Activated CD4-positive, alpha-beta T cell treated with anti-CD3 and anti-CD28 coated beads for 36 hours (primary cell): ENCODE measurements around the gene PPHLN1. TPM values are rescaled to one million over a fixed set of nuclear protein-coding genes. Genes with fewer than 3 reads are reported as not detected.
A peak's percentile ranks its signal among the peaks of the same experiment; 100 is the strongest.

Experiments
- ATAC-seq: fragments of 200-7000 bp; cut with Tn5 transposase; one replicate; pipeline ENCODE4 v1.10.0; 2021; ENCODE audit warnings: mild to moderate bottlenecking, moderate library complexity
- CTCF ChIA-PET: fragments of 350-600 bp; sonication (Branson Sonifier 250); formaldehyde crosslinking; loops from one replicate; lab custom pipeline; 2021; ENCODE audit warnings: antibody characterized with exemption; lab: Charles Lee
- POLR2A ChIA-PET: fragments of 350-600 bp; sonication (Branson Sonifier 250); formaldehyde crosslinking; loops from one replicate; lab custom pipeline; 2021; ENCODE audit warnings: antibody characterized with exemption, inconsistent platforms; lab: Charles Lee
- DNase-seq: peaks from one replicate; pipeline ENCODE4 v3.0.0-alpha.2; 2020
- H3K27ac Mint-ChIP-seq: one replicate; pipeline ENCODE4 v1.8.0; 2021; ENCODE audit warnings: mixed read lengths
- H3K27me3 Mint-ChIP-seq: one replicate; pipeline ENCODE4 v1.8.0; 2021; ENCODE audit warnings: mixed read lengths
- H3K36me3 Mint-ChIP-seq: one replicate; pipeline ENCODE4 v1.8.0; 2021; ENCODE audit warnings: low read depth, mixed read lengths
- H3K4me1 Mint-ChIP-seq: one replicate; pipeline ENCODE4 v1.8.0; 2021; ENCODE audit warnings: mixed read lengths
- H3K4me3 Mint-ChIP-seq: one replicate; pipeline ENCODE4 v1.8.0; 2021; ENCODE audit warnings: mild to moderate bottlenecking, moderate library complexity, mixed read lengths
- H3K9me3 Mint-ChIP-seq: one replicate; pipeline ENCODE4 v1.8.0; 2021; ENCODE audit warnings: low read depth, mixed read lengths
- intact Hi-C, 2 experiments: fragments of 100-400 bp; cut with DNase I in 1 of 2; cut with micrococcal nuclease in 1 of 2; formaldehyde crosslinking; loops; one replicate each; pipeline versions ENCODE4 v1.14.2 to v1.15.1; 2022 to 2024; cut with DNase I, micrococcal nuclease
- total RNA-seq, 2 experiments: library from RNA; stranded (reverse); gene quantifications; one replicate each; pipeline ENCODE4 v1.2.3, GENCODE V29; 2021

Gene PPHLN1, protein sequence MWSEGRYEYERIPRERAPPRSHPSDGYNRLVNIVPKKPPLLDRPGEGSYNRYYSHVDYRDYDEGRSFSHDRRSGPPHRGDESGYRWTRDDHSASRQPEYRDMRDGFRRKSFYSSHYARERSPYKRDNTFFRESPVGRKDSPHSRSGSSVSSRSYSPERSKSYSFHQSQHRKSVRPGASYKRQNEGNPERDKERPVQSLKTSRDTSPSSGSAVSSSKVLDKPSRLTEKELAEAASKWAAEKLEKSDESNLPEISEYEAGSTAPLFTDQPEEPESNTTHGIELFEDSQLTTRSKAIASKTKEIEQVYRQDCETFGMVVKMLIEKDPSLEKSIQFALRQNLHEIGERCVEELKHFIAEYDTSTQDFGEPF
- total RNA-seq, result 10 to 100 TPM; 86.2 to 90.0 TPM

- intact Hi-C loops, result loop anchor here (1.0 to 5.0 kb wide), 8 partner anchors 26 to 1481 kb away; partner anchors contain the start of genes GXYLT1 (in 2 of the 2), YAF2 (in 2 of the 2) and TWF1 (in 1 of the 2)
- H3K27me3 Mint-ChIP-seq, result no peaks in the 10 kb centered on the region
- H3K27ac Mint-ChIP-seq, result peak within 1 kb of the TSS; percentile 97
- no peaks in the 10 kb centered on the region for H3K9me3 Mint-ChIP-seq
- peaks cover 45% of the 10 kb centered on the region for H3K4me1 Mint-ChIP-seq
- H3K36me3 Mint-ChIP-seq, result peaks cover 21% of the 10 kb centered on the region
- peak within 1 kb of the TSS; percentile 98 for H3K4me3 Mint-ChIP-seq
- ChIA-PET POLR2A (no interaction called here), CTCF (interaction anchor here (0.6 kb wide), 1 partner anchor 496 kb away, joined by 3 read pairs; no protein-coding TSS in a partner anchor)
- peak; percentile 89 for DNase-seq
- peak; percentile 92 for ATAC-seq
Measured at GRCh38 chr12:42325653-42326474, at the start of gene PPHLN1, which contains the start of gene ZCRB1. PPHLN1 (plus strand) TSS chr12:42326167; CDS start chr12:42335903, 9,736 bp downstream. ZCRB1 (minus strand) TSS chr12:42326094; CDS start chr12:42324102, 1,992 bp downstream.

GRCh38 chr12:42277396-42278127 lies 48.4 kb upstream of the PPHLN1 start:
- CTCF ChIA-PET, result no interaction called here
- H3K27me3 Mint-ChIP-seq, result peaks cover 1% of the 10 kb centered on the region

GRCh38 chr12:42278128-42278510 lies 47.8 kb upstream of the PPHLN1 start:
- CTCF ChIA-PET, result no interaction called here
- no peak overlapping the region for H3K27ac Mint-ChIP-seq
- POLR2A ChIA-PET, result no interaction called here
- no peak overlapping the region for H3K4me3 Mint-ChIP-seq
- ATAC-seq (no peak), DNase-seq (no peak)
- no peaks in the 10 kb centered on the region for H3K36me3 Mint-ChIP-seq
- intact Hi-C loops, result no loop called here
- H3K9me3 Mint-ChIP-seq, result peaks cover 2% of the 10 kb centered on the region
- H3K4me1 Mint-ChIP-seq, result no peaks in the 10 kb centered on the region
- no peaks in the 10 kb centered on the region for H3K27me3 Mint-ChIP-seq

More at GRCh38 chr12:42277396-42278127, 48.4 kb upstream of the PPHLN1 start:
- ATAC-seq (no peak), DNase-seq (no peak)
- H3K36me3 Mint-ChIP-seq, result no peaks in the 10 kb centered on the region
- POLR2A ChIA-PET, result interaction anchor here (0.7 kb wide), 1 partner anchor 17 kb away, joined by 3 read pairs; no protein-coding TSS in a partner anchor
- H3K27ac Mint-ChIP-seq, result no peak overlapping the region
- intact Hi-C loops, result no loop called here
- peaks cover 3% of the 10 kb centered on the region for H3K9me3 Mint-ChIP-seq
- H3K4me1 Mint-ChIP-seq, result no peaks in the 10 kb centered on the region
- H3K4me3 Mint-ChIP-seq, result no peak overlapping the region

DNA sequence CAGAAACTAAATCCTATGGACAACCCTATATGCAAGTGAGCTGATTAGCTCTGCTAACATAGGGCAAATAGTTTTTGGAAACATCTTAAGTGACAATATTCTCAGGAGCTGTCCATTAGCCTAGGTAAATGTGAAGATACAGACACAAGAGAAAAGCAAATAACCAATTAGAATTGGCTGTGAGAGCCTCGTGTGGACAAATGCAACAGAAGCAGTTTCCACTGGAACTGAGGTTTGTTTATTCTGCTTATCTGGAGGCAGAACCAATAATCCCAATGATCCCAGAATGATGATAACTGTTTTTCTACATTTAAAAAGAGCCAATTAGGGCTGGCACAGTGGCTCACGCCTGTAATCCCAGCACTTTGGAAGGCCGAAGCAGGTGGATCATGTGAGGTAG lies 44.7 kb upstream of the PPHLN1 start:
- ChIA-PET CTCF (no interaction called here), POLR2A (no interaction called here)
- H3K4me1 Mint-ChIP-seq, result peaks cover 4% of the 10 kb centered on the region
- ATAC-seq, result no peak
- DNase-seq, result no peak
- no peak overlapping the region for H3K4me3 Mint-ChIP-seq
- no peaks in the 10 kb centered on the region for H3K27me3 Mint-ChIP-seq
- H3K9me3 Mint-ChIP-seq, result no peaks in the 10 kb centered on the region
- intact Hi-C loops, result no loop called here
- H3K27ac Mint-ChIP-seq, result no peak overlapping the region
- H3K36me3 Mint-ChIP-seq, result no peaks in the 10 kb centered on the region

DNA sequence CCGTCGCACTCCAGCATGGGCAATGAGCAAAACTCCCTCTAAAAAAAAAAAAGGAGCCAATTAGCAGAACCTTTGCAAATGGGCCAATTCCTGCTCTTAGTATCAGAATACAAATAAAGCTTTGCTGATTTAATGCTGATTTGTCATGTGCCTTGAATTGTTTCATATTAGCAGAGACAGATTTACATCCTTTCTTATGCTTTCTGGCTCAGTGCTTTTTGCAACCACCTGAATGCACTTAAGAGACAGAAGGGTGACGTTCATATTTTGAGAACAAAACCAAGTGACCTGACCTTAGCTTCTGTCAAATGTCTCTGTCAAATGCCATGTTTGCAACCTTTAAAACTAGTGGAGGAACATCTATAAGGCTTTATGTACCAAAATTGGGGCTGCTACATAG lies 44.1 kb upstream of the PPHLN1 start:
- H3K9me3 Mint-ChIP-seq, result no peaks in the 10 kb centered on the region
- no peaks in the 10 kb centered on the region for H3K36me3 Mint-ChIP-seq
- H3K4me3 Mint-ChIP-seq, result no peak overlapping the region
- H3K27me3 Mint-ChIP-seq, result no peaks in the 10 kb centered on the region
- ChIA-PET POLR2A (interaction anchor here (0.6 kb wide), 1 partner anchor 38 kb away, joined by 6 read pairs; no protein-coding TSS in a partner anchor), CTCF (interaction anchor here (2.8 kb wide), 1 partner anchor 16 kb away, joined by 9 read pairs; no protein-coding TSS in a partner anchor)
- DNase-seq, result no peak
- intact Hi-C loops, result no loop called here
- H3K4me1 Mint-ChIP-seq, result peaks cover 4% of the 10 kb centered on the region
- H3K27ac Mint-ChIP-seq, result no peak overlapping the region
- no peak for ATAC-seq

DNA sequence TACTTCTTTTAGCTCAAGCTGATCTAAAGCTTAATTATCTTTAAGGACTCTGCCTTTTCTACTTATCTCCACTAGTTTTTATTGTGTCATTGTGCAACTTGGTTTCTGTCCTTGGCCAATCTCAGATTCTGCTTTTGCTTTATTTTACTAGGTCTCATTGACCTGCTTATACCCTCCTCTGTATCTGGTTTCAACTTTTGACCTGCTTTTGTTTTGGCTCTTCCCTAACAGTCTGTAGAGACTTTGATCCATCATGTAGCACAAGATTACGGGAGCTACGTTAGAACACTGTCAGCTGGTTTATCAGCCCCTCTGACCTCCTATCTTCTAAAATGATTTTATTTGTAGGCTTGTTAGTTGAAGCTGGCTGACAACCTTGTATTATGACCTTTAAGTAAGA lies 43.7 kb upstream of the PPHLN1 start:
- POLR2A ChIA-PET, result interaction anchor here (0.6 kb wide), 1 partner anchor 39 kb away, joined by 6 read pairs; no protein-coding TSS in a partner anchor
- CTCF ChIA-PET, result interaction anchor here (0.7 to 2.8 kb wide), 2 partner anchors 9 to 16 kb away, joined by 3 to 9 read pairs; no protein-coding TSS in a partner anchor
- DNase-seq, result no peak
- Mint-ChIP-seq H3K36me3 (no peaks in the 10 kb centered on the region), H3K4me1 (peaks cover 4% of the 10 kb centered on the region), H3K4me3 (no peak overlapping the region), H3K9me3 (no peaks in the 10 kb centered on the region), H3K27me3 (no peaks in the 10 kb centered on the region), H3K27ac (no peak overlapping the region)
- intact Hi-C loops, result no loop called here
- no peak for ATAC-seq

DNA sequence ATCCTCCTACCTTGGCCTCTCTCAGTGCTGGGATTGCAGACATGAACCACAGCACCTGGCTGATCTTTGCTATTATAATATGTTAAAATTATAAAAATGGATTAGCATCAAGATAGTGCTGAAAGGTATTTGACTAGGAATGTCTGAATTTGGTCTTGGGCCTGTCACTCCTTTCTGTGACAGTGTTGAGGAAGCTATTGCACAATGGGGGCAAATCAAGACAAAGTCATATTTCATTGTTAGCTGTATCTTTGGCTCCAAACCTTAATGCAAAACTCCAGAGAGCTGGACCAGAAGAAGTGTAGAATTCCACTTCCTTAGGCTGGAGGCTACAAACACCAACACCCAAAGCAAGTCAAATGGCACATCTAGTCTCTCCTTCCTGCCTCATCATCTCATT lies 42.2 kb upstream of the PPHLN1 start:
- Mint-ChIP-seq H3K36me3 (no peaks in the 10 kb centered on the region), H3K27me3 (peaks cover 3% of the 10 kb centered on the region), H3K4me1 (peaks cover 4% of the 10 kb centered on the region), H3K27ac (no peak overlapping the region), H3K4me3 (no peak overlapping the region), H3K9me3 (no peaks in the 10 kb centered on the region)
- ATAC-seq, result no peak
- POLR2A ChIA-PET, result no interaction called here
- intact Hi-C loops, result no loop called here
- no peak for DNase-seq
- CTCF ChIA-PET, result interaction anchor here (1.2 to 2.8 kb wide), 3 partner anchors 12 to 15 kb away, joined by 3 to 9 read pairs (median 3); no protein-coding TSS in a partner anchor

GRCh38 chr12:42284157-42284556 lies 41.8 kb upstream of the PPHLN1 start:
- intact Hi-C loops, result no loop called here
- ATAC-seq (no peak), DNase-seq (no peak)
- ChIA-PET POLR2A (no interaction called here), CTCF (interaction anchor here (1.2 to 2.8 kb wide), 3 partner anchors 12 to 15 kb away, joined by 3 to 9 read pairs (median 3); no protein-coding TSS in a partner anchor)
- H3K36me3 Mint-ChIP-seq, result no peaks in the 10 kb centered on the region
- H3K4me3 Mint-ChIP-seq, result no peak overlapping the region
- no peaks in the 10 kb centered on the region for H3K9me3 Mint-ChIP-seq
- peaks cover 3% of the 10 kb centered on the region for H3K27me3 Mint-ChIP-seq
- peaks cover 4% of the 10 kb centered on the region for H3K4me1 Mint-ChIP-seq
- no peak overlapping the region for H3K27ac Mint-ChIP-seq

GRCh38 chr12:42284876-42285275 lies 41.1 kb upstream of the PPHLN1 start:
- CTCF ChIA-PET, result interaction anchor here (0.7 to 2.8 kb wide), 5 partner anchors 11 to 87 kb away, joined by 3 to 9 read pairs (median 4); no protein-coding TSS in a partner anchor
- peaks cover 5% of the 10 kb centered on the region for H3K27me3 Mint-ChIP-seq
- no peak for DNase-seq
- H3K9me3 Mint-ChIP-seq, result no peaks in the 10 kb centered on the region
- H3K4me1 Mint-ChIP-seq, result peaks cover 4% of the 10 kb centered on the region
- intact Hi-C loops, result no loop called here
- no peak overlapping the region for H3K4me3 Mint-ChIP-seq
- ATAC-seq, result no peak
- no peak overlapping the region for H3K27ac Mint-ChIP-seq
- POLR2A ChIA-PET, result no interaction called here
- H3K36me3 Mint-ChIP-seq, result no peaks in the 10 kb centered on the region

GRCh38 chr12:42285431-42285830 lies 40.5 kb upstream of the PPHLN1 start:
- POLR2A ChIA-PET, result no interaction called here
- DNase-seq, result no peak
- CTCF ChIA-PET, result interaction anchor here (0.7 to 1.6 kb wide), 2 partner anchors 28 to 87 kb away, joined by 4 to 5 read pairs; no protein-coding TSS in a partner anchor

More at GRCh38 chr12:42285431-42285830, 40.5 kb upstream of the PPHLN1 start:
- Mint-ChIP-seq H3K27me3 (peaks cover 5% of the 10 kb centered on the region), H3K27ac (no peak overlapping the region), H3K36me3 (no peaks in the 10 kb centered on the region), H3K9me3 (no peaks in the 10 kb centered on the region), H3K4me1 (peaks cover 4% of the 10 kb centered on the region), H3K4me3 (no peak overlapping the region)
- intact Hi-C loops, result no loop called here
- no peak for ATAC-seq
